Esophagus squamous epithelium (tissue), 4 donors: ENCODE data around the gene RUNX1.

ENCODE experiments used
- CTCF ChIP-seq, 6 experiments: fragments of 450-650 bp in 4 of 6; fragments of 200-600 bp in 2 of 6; sonication (generic) in 2 of 6; IDR thresholded peaks; one replicate each; pipeline ENCODE4 v1.5.1; 2016 to 2019; ENCODE audit warnings: antibody characterized with exemption in 6 of 6, mild to moderate bottlenecking in 4 of 6, moderate library complexity in 4 of 6
- POLR2A ChIP-seq, 4 donors: fragments of 450-650 bp; IDR thresholded peaks; one replicate each; pipeline ENCODE4 v1.6.1; 2017; ENCODE audit warnings: antibody characterized with exemption in 4 of 4, mild to moderate bottlenecking in 4 of 4, moderate library complexity in 3 of 4

- no peak for TF ChIP-seq CTCF (IDR thresholded peaks at IDR 0.05)
- no peak for TF ChIP-seq POLR2A (IDR thresholded peaks at IDR 0.05)
Measured at GRCh38 chr21:35090403-35090802, 41.3 kb upstream of the RUNX1 start.
